ENCODE results near the gene COL1A2. TPM values are rescaled to one million over a fixed set of nuclear protein-coding genes. Genes with fewer than 3 reads are reported as not detected.

The COL1A2 gene
- total and polyA plus RNA-seq, 2 of the 8 experiments (the other 6 are each of a cell fraction or from before 2014, with no cell fraction given): 45.2 to 87.2 TPM

GRCh38 chr7:94406696-94407095 is 12.0 kb downstream of the COL1A2 start (continued):
- no peak for TF ChIP-seq CHD7 (IDR thresholded peaks at IDR 0.05; ENCODE audit: insufficient replicate concordance, low read length)
- no peak for TF ChIP-seq GTF2F1 (IDR thresholded peaks at IDR 0.05; ENCODE audit: borderline replicate concordance, low read depth, low read length)
- no peak for TF ChIP-seq BACH1 (IDR thresholded peaks at IDR 0.05; ENCODE audit: low read length)
- no peak for TF ChIP-seq NANOG (IDR thresholded peaks at IDR 0.05; ENCODE audit: insufficient read depth, low read depth, low read length, poor library complexity, severe bottlenecking)
- TF ChIP-seq FOSL1 (IDR thresholded peaks at IDR 0.05; ENCODE audit: insufficient read depth, low read depth, low read length): no peak
- no peak for TF ChIP-seq EGR1 (IDR thresholded peaks at IDR 0.05; ENCODE audit: borderline replicate concordance, low read depth, low read length)
- TF ChIP-seq HDAC6 (IDR thresholded peaks at IDR 0.05; ENCODE audit: low read depth, low read length): no peak
- no peak for TF ChIP-seq BCL11A (IDR thresholded peaks at IDR 0.05; ENCODE audit: low read depth in 2 of 2, low read length in 2 of 2)
- no peak for TF ChIP-seq BRCA1 (IDR thresholded peaks at IDR 0.05; ENCODE audit: low read depth, low read length)
